ENCODE measurements around the gene GSK3B. TPM values are rescaled to one million over a fixed set of nuclear protein-coding genes. Genes with fewer than 3 reads are reported as not detected.

The GSK3B gene
- total RNA-seq, 1 experiment from 2014 or later = 50.0 TPM

GRCh38 chr3:120049072-120049471, 45.2 kb downstream of the GSK3B start:
- peaks cover 0 to 10% of the 10 kb centered on the region in 2 experiments; a peak in 2 of 4 replicates for H3K9me3 ChIP-seq (ENCODE audit: control insufficient read depth in 1 of 2, insufficient read depth in 1 of 2, low read depth in 1 of 2, low read length in 2 of 2)
- no peaks in the 10 kb centered on the region for H3K36me3 ChIP-seq (ENCODE audit: control insufficient read depth in 1 of 2, insufficient read depth in 2 of 2, low read length in 2 of 2)
- no peak overlapping the region for H3K4me2 ChIP-seq (ENCODE audit: low read length)
- H4K20me1 ChIP-seq (ENCODE audit: insufficient read depth) = no peaks in the 10 kb centered on the region
- RAD21 ChIA-PET (ENCODE audit: low non-redundant PET in 1 of 2, low total read pairs in 2 of 2, uncharacterized antibody in 2 of 2, unreplicated experiment in 2 of 2) = no interaction called here
- POLR2A ChIA-PET = no interaction called here
- H3K27me3 ChIP-seq (ENCODE audit: insufficient read depth, low read length) = no peaks in the 10 kb centered on the region
- no peak for ATAC-seq
- peaks cover 98% of the 10 kb centered on the region for H3K79me2 ChIP-seq (ENCODE audit: insufficient read depth, low read length)
- H2AFZ ChIP-seq (ENCODE audit: low read depth, low read length, poor library complexity, severe bottlenecking) = no peak overlapping the region
- no peak overlapping the region for H3K27ac ChIP-seq (ENCODE audit: low read depth, low read length)
- H3K9ac ChIP-seq (ENCODE audit: low read length) = no peak overlapping the region
- TF ChIP-seq EZH2phosphoT487 (IDR thresholded peaks at IDR 0.05; ENCODE audit: borderline replicate concordance) (no peak), REST (IDR thresholded peaks at IDR 0.05; ENCODE audit: low read depth) (no peak)
- CTCF ChIA-PET = no interaction called here
- H3K4me3 ChIP-seq (replicated peaks in 1 of 2; ENCODE audit: low read depth in 1 of 2, low read length in 2 of 2) = no peak overlapping the region
- BruUV-seq (replicated peaks) = no TSS peak
- no peak for DNase-seq (ENCODE audit: low read depth, low spot score)
- intact Hi-C loops (cut with micrococcal nuclease) = no loop called here
- H3K9me2 ChIP-seq (ENCODE audit: insufficient read depth) = no peaks in the 10 kb centered on the region
- H3K4me1 ChIP-seq (ENCODE audit: control insufficient read depth in 1 of 2, insufficient read depth in 2 of 2, low read length in 2 of 2) = no peaks in the 10 kb centered on the region

- Histone ChIP-seq H3K4me1 (ENCODE audit: control insufficient read depth in 1 of 2, insufficient read depth in 2 of 2, low read length in 2 of 2) (no peaks in the 10 kb centered on the region), H3K9me3 (ENCODE audit: control insufficient read depth in 1 of 2, insufficient read depth in 1 of 2, low read depth in 1 of 2, low read length in 2 of 2) (peaks cover 0 to 10% of the 10 kb centered on the region in 2 experiments; a peak in 2 of 4 replicates), H3K79me2 (ENCODE audit: insufficient read depth, low read length) (peaks cover 99% of the 10 kb centered on the region), H4K20me1 (ENCODE audit: insufficient read depth) (no peaks in the 10 kb centered on the region), H3K4me3 (replicated peaks in 1 of 2; ENCODE audit: low read depth in 1 of 2, low read length in 2 of 2) (no peak overlapping the region), H3K4me2 (ENCODE audit: low read length) (no peak overlapping the region), H3K27me3 (ENCODE audit: insufficient read depth, low read length) (no peaks in the 10 kb centered on the region), H3K9me2 (ENCODE audit: insufficient read depth) (no peaks in the 10 kb centered on the region), H3K36me3 (ENCODE audit: control insufficient read depth in 1 of 2, insufficient read depth in 2 of 2, low read length in 2 of 2) (no peaks in the 10 kb centered on the region), H2AFZ (ENCODE audit: low read depth, low read length, poor library complexity, severe bottlenecking) (no peak overlapping the region), H3K9ac (ENCODE audit: low read length) (no peak overlapping the region), H3K27ac (ENCODE audit: low read depth, low read length) (no peak overlapping the region)
- ChIA-PET CTCF (no interaction called here), RAD21 (ENCODE audit: low non-redundant PET in 1 of 2, low total read pairs in 2 of 2, uncharacterized antibody in 2 of 2, unreplicated experiment in 2 of 2) (no interaction called here), POLR2A (no interaction called here)
- no peak for ATAC-seq
- BruUV-seq (replicated peaks) = no TSS peak
- intact Hi-C loops (cut with micrococcal nuclease) = no loop called here
- DNase-seq (ENCODE audit: low read depth, low spot score) = no peak
- TF ChIP-seq TCF7L2 (IDR thresholded peaks at IDR 0.05; ENCODE audit: borderline replicate concordance, extremely low read depth, insufficient read depth, insufficient read length) (no peak), EZH2 (IDR thresholded peaks at IDR 0.05) (no peak), ELF1 (IDR thresholded peaks at IDR 0.05; ENCODE audit: borderline replicate concordance, low read depth) (no peak), REST (IDR thresholded peaks at IDR 0.05; ENCODE audit: low read depth) (no peak), POLR2AphosphoS5 (IDR thresholded peaks at IDR 0.05; ENCODE audit: low read depth, low read length) (no peak), MAX (IDR thresholded peaks at IDR 0.05) (no peak), CEBPB (IDR thresholded peaks at IDR 0.05; ENCODE audit: low read depth) (no peak), ZNF274 (IDR thresholded peaks at IDR 0.05; ENCODE audit: low read depth, low read length) (no peak), RAD21 (IDR thresholded peaks at IDR 0.05; ENCODE audit: low read depth) (no peak), CBX3 (IDR thresholded peaks at IDR 0.05; ENCODE audit: low read depth) (no peak)
Observed at GRCh38 chr3:120048355-120049041, 45.7 kb downstream of the GSK3B start.

Data from HCT116 (cell line).